Measurements from ENCODE around the gene AGTRAP.

The AGTRAP gene

GRCh38 chr1:11719313-11720032 is 16.5 kb upstream of the AGTRAP start:
- H3K4me3 ChIP-seq (ENCODE audit: low read depth, low read length) = peak overlapping the region; percentile 53
- DNase-seq (ENCODE audit: low read depth) = peak; percentile 90
- TF ChIP-seq MAX (IDR thresholded peaks at IDR 0.05; ENCODE audit: low read depth, low read length) (peak; percentile 83), CTCF (IDR thresholded peaks at IDR 0.05; ENCODE audit: low read depth, low read length) (peak; percentile 92), POLR2A (IDR thresholded peaks at IDR 0.05; ENCODE audit: extremely low read depth, insufficient read length) (peak; percentile 43), MYC (IDR thresholded peaks at IDR 0.05; ENCODE audit: low read depth, low read length) (peak; percentile 93)

- no peak for DNase-seq (ENCODE audit: low read depth)
- peak overlapping the region; percentile 53 for H3K4me3 ChIP-seq (ENCODE audit: low read depth, low read length)
- no peak for TF ChIP-seq MAX (IDR thresholded peaks at IDR 0.05; ENCODE audit: low read depth, low read length)
- TF ChIP-seq MYC (IDR thresholded peaks at IDR 0.05; ENCODE audit: low read depth, low read length) = no peak
- no peak for TF ChIP-seq POLR2A (IDR thresholded peaks at IDR 0.05; ENCODE audit: extremely low read depth, insufficient read length)
- no peak for TF ChIP-seq CTCF (IDR thresholded peaks at IDR 0.05; ENCODE audit: low read depth, low read length)
Measured at GRCh38 chr1:11720033-11720376, 15.9 kb upstream of the AGTRAP start.

GRCh38 chr1:11720525-11720924 is 15.4 kb upstream of the AGTRAP start:
- H3K4me3 ChIP-seq (ENCODE audit: low read depth, low read length) = no peak overlapping the region
- DNase-seq (ENCODE audit: low read depth) = no peak

GRCh38 chr1:11721311-11721710 is 14.6 kb upstream of the AGTRAP start:
- no peak for DNase-seq (ENCODE audit: low read depth)
- TF ChIP-seq CTCF (IDR thresholded peaks at IDR 0.05; ENCODE audit: low read depth, low read length) (no peak), MYC (IDR thresholded peaks at IDR 0.05; ENCODE audit: low read depth, low read length) (no peak), POLR2A (IDR thresholded peaks at IDR 0.05; ENCODE audit: extremely low read depth, insufficient read length) (no peak)

More at GRCh38 chr1:11720525-11720924, 15.4 kb upstream of the AGTRAP start:
- TF ChIP-seq MAX (IDR thresholded peaks at IDR 0.05; ENCODE audit: low read depth, low read length) (no peak), MYC (IDR thresholded peaks at IDR 0.05; ENCODE audit: low read depth, low read length) (no peak), POLR2A (IDR thresholded peaks at IDR 0.05; ENCODE audit: extremely low read depth, insufficient read length) (no peak), CTCF (IDR thresholded peaks at IDR 0.05; ENCODE audit: low read depth, low read length) (no peak)

GRCh38 chr1:11722538-11722937 is 13.4 kb upstream of the AGTRAP start:
- TF ChIP-seq MAX (IDR thresholded peaks at IDR 0.05; ENCODE audit: low read depth, low read length) = no peak
- TF ChIP-seq CTCF (IDR thresholded peaks at IDR 0.05; ENCODE audit: low read depth, low read length) = no peak
- TF ChIP-seq MYC (IDR thresholded peaks at IDR 0.05; ENCODE audit: low read depth, low read length) = no peak
- TF ChIP-seq POLR2A (IDR thresholded peaks at IDR 0.05; ENCODE audit: extremely low read depth, insufficient read length) = no peak
- DNase-seq (ENCODE audit: low read depth) = no peak

More at GRCh38 chr1:11721311-11721710, 14.6 kb upstream of the AGTRAP start:
- H3K4me3 ChIP-seq (ENCODE audit: low read depth, low read length) = no peak overlapping the region

More at GRCh38 chr1:11722538-11722937, 13.4 kb upstream of the AGTRAP start:
- no peak overlapping the region for H3K4me3 ChIP-seq (ENCODE audit: low read depth, low read length)
